Esophagus squamous epithelium (tissue), 5 donors: ENCODE results near the gene NADSYN1. TPM values are rescaled to one million over a fixed set of nuclear protein-coding genes. Genes with fewer than 3 reads are reported as not detected.

Experiments used
- DNase-seq: peaks from one replicate; lab custom pipeline; 2025; lab: John Stamatoyannopoulos, UW
- H3K27ac ChIP-seq, 4 donors: fragments of 200-600 bp; sonication (generic); one replicate each; pipeline ENCODE4 v1.5.1; 2016 to 2019; ENCODE audit warnings: mild to moderate bottlenecking in 1 of 4
- H3K27me3 ChIP-seq, 4 donors: fragments of 200-600 bp; sonication (generic); 1 replicate in 3 of 4; 2 replicates in 1 of 4; pipeline versions ENCODE4 v1.5.1 to v1.6.0; 2017 to 2021; ENCODE audit warnings: antibody characterized with exemption in 1 of 4
- H3K36me3 ChIP-seq, 3 donors: fragments of 200-600 bp; sonication (generic); one replicate each; pipeline ENCODE4 v1.5.1; 2016 to 2019
- H3K4me1 ChIP-seq, 3 donors: fragments of 200-600 bp; sonication (generic); one replicate each; pipeline ENCODE4 v1.5.1; 2017 to 2019
- H3K4me3 ChIP-seq, 4 donors: fragments of 200-600 bp; sonication (generic); 1 replicate in 3 of 4; 2 replicates in 1 of 4; pipeline ENCODE4 v1.5.1; 2016 to 2019; ENCODE audit warnings: mild to moderate bottlenecking in 2 of 4, moderate library complexity in 1 of 4
- H3K9me3 ChIP-seq, 3 donors: fragments of 200-600 bp; sonication (generic); one replicate each; pipeline ENCODE4 v1.5.1; 2016 to 2019
- CTCF ChIP-seq, 6 experiments: fragments of 450-650 bp in 4 of 6; fragments of 200-600 bp in 2 of 6; sonication (generic) in 2 of 6; IDR thresholded peaks; one replicate each; pipeline ENCODE4 v1.5.1; 2016 to 2019; ENCODE audit warnings: antibody characterized with exemption in 6 of 6, mild to moderate bottlenecking in 4 of 6, moderate library complexity in 4 of 6
- POLR2A ChIP-seq, 4 donors: fragments of 450-650 bp; IDR thresholded peaks; one replicate each; pipeline ENCODE4 v1.6.1; 2017; ENCODE audit warnings: antibody characterized with exemption in 4 of 4, mild to moderate bottlenecking in 4 of 4, moderate library complexity in 3 of 4
- WGBS, 2 donors: methylation state at CpG; one replicate each; pipeline ENCODE4 v1.1.5; 2018; 5-methylcytosine and 5-hydroxymethylcytosine counted together
- intact Hi-C: fragments of 100-400 bp; cut with DNase I; formaldehyde crosslinking; loops from one replicate; pipeline ENCODE4 v1.15.0; 2022
- total RNA-seq, 4 donors: library from RNA; depleted of rRNA; stranded (reverse); fragments of >200 nt; gene quantifications; one replicate each; pipeline ENCODE4 v1.1.0, GENCODE V29; 2016
- donor health status: DM: yes; HTN: yes; CAD: no.

The NADSYN1 gene
- total RNA-seq, 4 donors from 2014 or later: 62.0 to 81.3 (median 71.7) TPM

GRCh38 chr11:71463331-71464211 lies 10.6 kb downstream of the NADSYN1 start:
- no peak for DNase-seq
- Histone ChIP-seq H3K9me3 (no peaks in the 10 kb centered on the region), H3K27ac (no peak overlapping the region), H3K36me3 (peaks cover 8 to 100% (median 23%) of the 10 kb centered on the region in 3 donors), H3K27me3 (no peaks in the 10 kb centered on the region), H3K4me1 (peaks cover 0 to 9% (median under 1%) of the 10 kb centered on the region in 3 donors), H3K4me3 (no peak overlapping the region)
- intact Hi-C loops: no loop called here
- TF ChIP-seq POLR2A (IDR thresholded peaks at IDR 0.05) (no peak), CTCF (IDR thresholded peaks at IDR 0.05) (no peak)
- WGBS, 2 donors: 94 to 95% methylated on average over 8 to 22 of the region's 34 CpGs

- no peaks in the 10 kb centered on the region for H3K4me1 ChIP-seq
- H3K27me3 ChIP-seq: no peaks in the 10 kb centered on the region
- no peaks in the 10 kb centered on the region for H3K9me3 ChIP-seq
- H3K4me3 ChIP-seq: no peak overlapping the region
- 91 to 96% methylated on average over 4 of the region's 4 CpGs for WGBS, 2 donors
- H3K36me3 ChIP-seq: peaks cover 0 to 92% (median 9%) of the 10 kb centered on the region in 3 donors
- no peak overlapping the region for H3K27ac ChIP-seq
- TF ChIP-seq CTCF (IDR thresholded peaks at IDR 0.05) (no peak), POLR2A (IDR thresholded peaks at IDR 0.05) (no peak)
- intact Hi-C loops: no loop called here
- DNase-seq: no peak
Observed at GRCh38 chr11:71465054-71465453, 12.1 kb downstream of the NADSYN1 start.

GRCh38 chr11:71466358-71466757 lies 13.4 kb downstream of the NADSYN1 start:
- Histone ChIP-seq H3K4me3 (no peak overlapping the region), H3K27me3 (no peaks in the 10 kb centered on the region), H3K4me1 (no peaks in the 10 kb centered on the region), H3K9me3 (no peaks in the 10 kb centered on the region), H3K36me3 (peaks cover 0 to 84% (median 3%) of the 10 kb centered on the region in 3 donors), H3K27ac (no peak overlapping the region)
- DNase-seq: no peak
- intact Hi-C loops: no loop called here
- no peak for TF ChIP-seq CTCF (IDR thresholded peaks at IDR 0.05)
- no peak for TF ChIP-seq POLR2A (IDR thresholded peaks at IDR 0.05)
- WGBS, 2 donors: 90 to 92% methylated on average over 8 to 9 of the region's 9 CpGs

GRCh38 chr11:71467164-71467563 lies 14.2 kb downstream of the NADSYN1 start:
- H3K4me3 ChIP-seq: no peak overlapping the region
- H3K4me1 ChIP-seq: no peaks in the 10 kb centered on the region
- H3K27ac ChIP-seq: no peak overlapping the region
- H3K27me3 ChIP-seq: no peaks in the 10 kb centered on the region
- peaks cover 0 to 84% (median 3%) of the 10 kb centered on the region in 3 donors for H3K36me3 ChIP-seq
- no peaks in the 10 kb centered on the region for H3K9me3 ChIP-seq
- 81 to 92% methylated on average over 5 to 6 of the region's 6 CpGs for WGBS, 2 donors
- TF ChIP-seq CTCF (IDR thresholded peaks at IDR 0.05) (no peak), POLR2A (IDR thresholded peaks at IDR 0.05) (no peak)
- no peak for DNase-seq
- intact Hi-C loops: no loop called here

- intact Hi-C loops: no loop called here
- no peak for DNase-seq
- H3K4me1 ChIP-seq: no peaks in the 10 kb centered on the region
- H3K27ac ChIP-seq: no peak overlapping the region
- H3K36me3 ChIP-seq: peaks cover 26 to 84% (median 34%) of the 10 kb centered on the region in 3 donors
- no peak for TF ChIP-seq CTCF (IDR thresholded peaks at IDR 0.05)
- TF ChIP-seq POLR2A (IDR thresholded peaks at IDR 0.05): no peak
- WGBS, 2 donors: 78 to 84% methylated on average over 3 to 4 of the region's 6 CpGs
- no peaks in the 10 kb centered on the region for H3K27me3 ChIP-seq
- no peaks in the 10 kb centered on the region for H3K9me3 ChIP-seq
- no peak overlapping the region for H3K4me3 ChIP-seq
Observed at GRCh38 chr11:71470946-71471345, 17.9 kb downstream of the NADSYN1 start.
